Renal cortical epithelial cell (primary cell): ENCODE results near the gene PKMYT1. TPM values are rescaled to one million over a fixed set of nuclear protein-coding genes. Genes with fewer than 3 reads are reported as not detected.
"Not testable (repeated sequence)": the region's sequence is repeated elsewhere in the genome, so short reads cannot be mapped to it uniquely, and the experiment has no call there.

Experiments used
- DNase-seq: peaks from one replicate; pipeline ENCODE4 v3.0.0-alpha.2; 2011; ENCODE audit warnings: low read depth
- total RNA-seq: library from RNA; depleted of rRNA; stranded (reverse); fragments of >200 nt; gene quantifications from 2 replicates; pipeline ENCODE4 v1.2.3, GENCODE V29; 2014

The PKMYT1 gene
- total RNA-seq, 1 donor from 2014 or later, result 0.55 TPM

DNA sequence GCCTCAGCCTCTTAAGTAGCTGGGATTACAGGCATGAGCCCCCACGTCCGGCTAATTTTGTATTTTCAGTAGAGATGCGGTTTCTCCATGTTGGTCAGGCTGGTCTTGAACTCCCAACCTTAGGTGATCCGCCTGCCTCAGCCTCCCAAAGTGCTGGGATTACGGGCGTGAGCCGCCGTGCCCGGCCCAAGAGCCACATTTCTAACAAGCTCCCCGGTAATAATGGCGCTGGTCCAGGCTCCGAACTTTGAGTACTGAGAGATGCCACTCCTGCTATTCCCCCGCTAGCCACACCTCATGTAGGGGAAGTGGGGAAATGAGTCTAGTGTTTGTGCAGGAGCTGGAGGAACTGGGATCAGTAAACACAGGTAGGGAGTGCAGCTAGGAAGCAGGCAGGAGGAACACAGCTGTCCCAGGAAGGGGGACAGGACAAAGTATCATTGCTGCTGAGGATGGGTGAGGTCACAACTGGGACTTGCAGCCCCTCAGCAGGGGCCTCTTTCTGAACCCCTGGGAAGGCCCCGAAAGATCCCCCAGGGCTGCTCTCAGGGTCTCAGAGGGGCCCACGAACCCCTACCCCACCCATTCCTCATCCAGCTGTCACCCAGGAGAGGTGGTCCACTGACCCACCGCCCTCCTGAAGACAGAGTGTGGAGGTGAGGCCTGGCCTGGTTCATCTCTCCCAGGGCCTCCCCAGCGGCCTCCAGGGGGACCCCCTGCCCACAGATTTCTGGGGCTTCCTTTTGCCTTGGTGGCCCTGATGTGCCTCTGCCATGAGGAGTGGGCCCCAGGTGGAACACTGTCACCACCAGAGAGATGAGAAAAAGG lies 19.8 kb downstream of the PKMYT1 start:
- no peak for DNase-seq

DNA sequence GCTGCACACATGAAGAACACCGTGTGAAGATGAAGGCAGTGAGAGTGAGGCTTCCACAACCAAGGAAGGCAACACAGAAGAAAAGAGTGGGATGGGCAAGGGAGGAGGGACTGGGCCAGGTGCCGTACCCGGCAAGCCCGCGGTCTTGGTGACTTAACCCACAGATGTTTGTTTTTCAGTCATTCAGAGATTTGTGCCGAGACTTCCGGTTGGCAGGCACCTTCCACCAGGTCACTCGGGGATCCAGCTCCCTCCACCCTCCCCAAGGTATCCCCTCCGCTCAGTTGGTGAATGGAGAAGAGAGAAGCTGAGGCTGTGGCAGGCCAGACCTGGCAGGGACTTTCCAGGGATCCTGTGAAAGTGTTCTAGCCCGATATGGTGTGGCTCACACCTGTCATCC lies 21.0 kb downstream of the PKMYT1 start:
- no peak for DNase-seq

DNA sequence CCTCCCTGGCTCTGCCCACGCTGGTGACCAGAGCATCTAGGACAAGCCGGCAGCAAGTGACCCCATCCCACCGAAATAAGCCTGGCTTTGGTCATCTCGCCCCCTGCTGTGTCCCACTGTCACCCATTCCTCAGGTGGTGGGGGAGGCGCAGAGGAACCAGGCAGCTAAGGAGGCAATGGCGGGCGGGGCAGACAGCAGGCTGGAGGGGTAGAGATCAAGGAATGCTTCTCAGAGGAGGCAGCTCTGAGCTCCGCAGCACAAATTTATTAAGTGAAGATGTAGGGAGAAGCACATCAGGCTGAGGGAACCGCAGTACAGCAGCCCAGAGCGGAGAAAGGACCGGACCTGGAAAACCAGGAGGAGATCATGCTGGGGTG lies 23.7 kb downstream of the PKMYT1 start:
- no peak for DNase-seq

DNA sequence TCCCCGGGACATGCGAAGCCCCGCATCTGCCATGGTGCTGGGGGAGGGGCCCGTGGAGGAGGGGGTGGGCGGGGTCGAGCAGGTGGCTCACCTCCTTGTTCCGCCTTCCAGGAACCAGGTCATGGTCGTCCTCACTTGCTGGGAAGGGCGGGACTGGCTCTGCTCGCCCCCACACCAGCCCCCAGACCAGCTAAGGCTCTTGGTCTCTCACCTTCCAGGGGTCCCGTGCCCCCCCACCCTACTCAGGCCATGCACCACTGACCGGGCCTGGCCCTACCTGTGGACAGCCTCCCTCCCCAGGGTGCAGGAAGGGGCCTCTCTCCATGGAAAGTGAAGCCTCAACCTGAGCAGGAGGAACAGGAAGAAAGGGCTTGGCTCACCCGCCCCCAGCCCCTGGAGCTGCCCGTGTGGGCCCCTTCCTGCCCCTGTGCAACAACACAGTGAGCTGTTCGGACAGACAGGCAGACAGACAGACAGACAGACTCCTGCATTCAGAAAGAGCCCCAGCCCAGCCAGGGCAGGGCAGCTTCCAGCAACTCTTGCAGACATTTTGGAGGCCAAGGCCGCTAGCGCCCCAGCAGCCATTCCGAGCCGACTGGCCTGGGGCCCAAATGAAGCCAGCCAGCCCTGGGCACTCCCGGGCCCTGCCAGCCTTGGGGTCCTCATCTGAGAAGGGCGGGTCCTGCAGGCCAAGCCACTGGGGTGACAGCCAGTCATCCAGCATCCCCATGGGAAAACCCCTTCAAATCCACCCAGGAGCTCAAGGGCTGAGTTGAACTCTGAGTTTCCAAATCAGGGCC lies 24.3 kb downstream of the PKMYT1 start:
- DNase-seq, result no peak

DNA sequence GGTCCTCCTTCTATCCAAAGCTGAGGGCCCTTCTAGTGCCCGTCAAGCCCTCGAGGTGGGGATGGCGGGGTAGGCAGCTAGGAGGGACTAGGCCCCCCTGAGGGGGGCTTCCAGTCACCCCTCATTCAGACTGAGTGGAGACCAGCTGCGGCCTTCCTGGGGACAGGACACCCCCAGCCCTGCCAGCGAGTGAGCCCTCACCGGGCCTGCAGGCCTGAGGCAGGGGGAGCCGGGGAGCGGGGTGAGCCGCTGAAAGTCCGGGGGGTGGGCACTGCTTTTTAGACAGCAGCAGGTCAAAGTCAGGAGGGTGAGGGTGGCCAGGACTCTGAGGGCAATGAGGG lies 24.8 kb downstream of the PKMYT1 start:
- DNase-seq, result no peak

DNA sequence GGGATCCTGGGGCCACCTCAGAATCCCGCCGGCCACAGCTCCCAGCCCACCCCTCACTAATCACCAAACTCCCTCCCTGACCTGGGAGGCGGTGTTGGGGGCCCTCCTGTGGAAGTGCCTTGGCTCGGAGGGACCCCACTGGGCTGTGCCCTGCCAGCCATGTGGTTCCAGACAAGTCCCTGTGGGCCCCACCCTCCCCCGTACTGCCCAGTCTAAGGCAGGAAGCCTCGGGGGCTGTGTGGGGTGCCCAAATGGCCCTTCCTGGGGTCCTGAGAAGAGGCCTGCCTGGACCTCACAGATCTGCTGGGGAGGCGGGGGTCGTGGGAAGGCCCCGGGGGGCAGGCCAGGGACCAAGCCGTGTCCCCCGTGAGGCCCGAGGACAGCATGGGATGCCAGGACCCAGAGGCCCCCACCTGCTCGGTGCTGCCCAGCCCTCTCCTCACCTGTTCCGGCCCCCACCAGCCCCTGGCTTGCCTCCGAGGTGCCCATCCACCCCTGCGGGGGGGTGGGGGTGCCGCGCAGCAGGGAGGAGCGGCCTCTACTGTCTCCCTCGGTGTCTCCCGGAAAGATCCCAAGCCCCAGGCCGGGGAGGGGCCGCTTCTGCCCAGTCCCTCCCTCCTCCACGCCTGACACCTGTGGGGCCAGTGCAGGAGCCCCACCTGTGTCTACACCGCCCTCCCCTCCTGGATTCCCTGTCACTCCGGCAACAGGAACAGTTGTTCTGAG lies 25.4 kb downstream of the PKMYT1 start:
- no peak for DNase-seq

DNA sequence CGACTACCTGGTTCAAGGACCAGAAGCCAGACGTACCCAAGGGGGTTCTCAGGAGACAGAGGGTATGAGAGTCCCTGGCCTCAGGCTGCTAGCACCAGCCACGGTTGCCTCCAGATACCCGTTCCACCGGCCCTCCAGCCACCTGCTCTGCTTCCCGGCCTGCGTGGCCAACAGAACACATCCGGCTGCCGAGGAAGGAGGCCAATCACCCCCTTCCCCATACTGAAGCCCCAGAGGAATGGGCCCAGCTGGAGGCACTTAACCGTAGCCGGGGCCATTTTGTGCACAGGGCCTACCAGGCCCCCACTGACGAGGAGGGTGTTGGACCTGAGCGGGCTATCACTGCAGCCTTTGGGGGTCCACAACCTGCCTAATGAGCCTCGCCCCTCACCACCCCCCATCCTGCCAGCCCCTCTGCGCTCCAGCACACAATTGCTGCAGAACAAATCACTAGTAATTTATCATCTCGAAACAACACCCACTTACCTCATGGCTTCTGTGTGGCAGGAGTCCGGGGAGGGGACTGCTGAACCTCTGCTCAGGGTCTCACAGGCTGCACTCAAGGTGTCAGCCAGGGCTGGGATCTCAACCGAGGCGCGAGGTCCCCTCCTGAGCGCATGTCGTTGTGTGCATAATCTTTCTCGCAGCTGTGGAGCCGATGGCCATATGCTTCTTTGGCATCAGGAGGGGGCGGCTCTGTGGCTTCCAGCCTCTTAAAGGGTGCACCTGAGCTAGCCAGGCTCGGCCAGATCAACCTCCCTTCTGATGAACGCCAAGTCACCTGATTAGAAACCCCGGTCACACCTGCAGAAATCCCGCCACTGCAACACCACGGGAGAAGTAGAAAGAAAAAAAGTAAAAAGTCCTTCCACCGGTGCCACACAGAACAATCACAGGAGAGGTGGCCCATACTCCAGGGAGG lies 26.3 kb downstream of the PKMYT1 start:
- no peak for DNase-seq

DNA sequence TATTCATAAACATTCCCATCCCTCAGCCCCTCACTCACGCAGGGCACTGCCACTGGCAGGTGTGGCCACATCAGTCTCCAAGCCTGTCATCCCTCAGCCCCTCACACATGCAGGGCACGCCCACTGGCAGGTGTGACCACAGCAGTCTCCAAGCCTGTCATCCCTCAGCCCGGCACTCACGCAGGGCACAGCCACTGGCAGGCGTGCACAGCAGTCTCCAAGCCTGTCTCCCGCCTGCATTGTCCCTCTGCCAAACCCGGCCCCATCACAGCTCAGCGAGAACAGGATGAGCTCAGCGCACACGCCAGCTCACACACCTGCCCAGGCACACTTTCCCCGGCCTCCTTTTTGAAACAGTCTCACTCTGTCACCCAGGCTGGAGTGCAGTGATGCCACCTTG lies 27.6 kb downstream of the PKMYT1 start:
- DNase-seq, result no peak

DNA sequence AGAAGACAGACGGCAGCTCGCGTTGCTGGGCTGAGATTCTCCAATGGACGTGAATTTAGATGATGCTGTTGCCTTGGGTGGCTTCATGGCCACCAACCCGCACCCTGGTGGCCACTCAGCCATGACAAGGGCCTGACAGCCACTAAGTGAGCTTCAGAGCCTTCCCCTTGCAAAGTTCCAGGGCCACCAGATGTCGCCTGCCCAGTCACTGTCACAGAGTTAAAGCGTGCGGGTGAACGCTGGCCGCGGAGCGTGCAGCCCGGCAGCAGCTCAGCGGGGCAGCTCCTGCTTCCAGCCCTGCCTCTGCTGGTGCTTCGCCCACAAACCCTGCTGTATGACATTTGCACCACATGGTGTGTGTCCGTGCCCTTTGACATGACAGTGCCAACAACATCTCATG lies 29.5 kb downstream of the PKMYT1 start:
- no peak for DNase-seq

DNA sequence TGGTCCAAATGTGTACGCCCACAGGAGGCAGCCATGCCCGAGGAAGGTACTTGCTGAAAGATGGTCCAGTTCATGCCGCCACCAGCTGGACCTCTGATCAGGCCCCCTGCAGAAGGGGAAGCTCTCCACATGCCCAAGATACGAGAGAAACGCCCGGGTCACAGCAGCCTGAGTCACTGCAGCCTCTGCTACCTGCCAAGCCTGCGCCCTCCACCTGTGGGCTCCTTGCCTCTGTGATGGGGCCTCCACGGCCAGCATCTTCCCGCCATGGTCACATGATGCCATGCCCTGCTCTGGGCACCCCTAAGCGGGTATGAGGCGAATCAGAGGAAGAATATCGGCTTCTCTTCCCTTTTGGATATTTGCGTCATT lies 29.9 kb downstream of the PKMYT1 start:
- DNase-seq, result no peak

DNA sequence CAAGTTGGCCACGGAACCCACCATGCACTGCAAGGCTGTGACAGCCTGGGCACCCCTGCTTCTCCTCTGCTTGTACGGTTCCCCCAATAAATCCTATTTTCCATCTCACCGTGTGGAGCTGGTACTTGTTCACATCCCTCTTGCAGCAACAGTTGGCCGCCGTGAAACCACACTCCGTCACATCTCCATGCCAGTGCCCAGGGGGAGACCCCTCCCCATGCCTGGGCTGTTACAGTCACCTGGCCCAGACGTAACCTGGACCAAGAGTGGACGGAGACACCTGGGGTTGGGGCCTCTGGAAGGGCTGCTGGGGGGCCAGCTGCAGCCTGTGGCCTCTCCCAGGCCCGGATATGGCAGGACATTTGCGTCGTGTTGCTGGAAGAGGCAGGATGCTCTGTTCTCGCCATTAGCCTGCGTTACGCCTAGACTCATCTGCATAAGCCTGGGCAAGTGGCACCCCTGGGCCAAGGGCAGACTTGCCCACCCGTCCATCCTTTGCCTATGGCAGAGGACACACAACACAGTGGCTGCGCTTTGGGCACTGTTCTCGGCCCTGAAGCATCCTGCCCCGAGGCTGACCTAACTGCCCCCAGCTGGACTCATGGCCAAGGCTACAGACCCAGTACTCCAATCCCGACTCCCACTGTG lies 30.4 kb downstream of the PKMYT1 start:
- no peak for DNase-seq

DNA sequence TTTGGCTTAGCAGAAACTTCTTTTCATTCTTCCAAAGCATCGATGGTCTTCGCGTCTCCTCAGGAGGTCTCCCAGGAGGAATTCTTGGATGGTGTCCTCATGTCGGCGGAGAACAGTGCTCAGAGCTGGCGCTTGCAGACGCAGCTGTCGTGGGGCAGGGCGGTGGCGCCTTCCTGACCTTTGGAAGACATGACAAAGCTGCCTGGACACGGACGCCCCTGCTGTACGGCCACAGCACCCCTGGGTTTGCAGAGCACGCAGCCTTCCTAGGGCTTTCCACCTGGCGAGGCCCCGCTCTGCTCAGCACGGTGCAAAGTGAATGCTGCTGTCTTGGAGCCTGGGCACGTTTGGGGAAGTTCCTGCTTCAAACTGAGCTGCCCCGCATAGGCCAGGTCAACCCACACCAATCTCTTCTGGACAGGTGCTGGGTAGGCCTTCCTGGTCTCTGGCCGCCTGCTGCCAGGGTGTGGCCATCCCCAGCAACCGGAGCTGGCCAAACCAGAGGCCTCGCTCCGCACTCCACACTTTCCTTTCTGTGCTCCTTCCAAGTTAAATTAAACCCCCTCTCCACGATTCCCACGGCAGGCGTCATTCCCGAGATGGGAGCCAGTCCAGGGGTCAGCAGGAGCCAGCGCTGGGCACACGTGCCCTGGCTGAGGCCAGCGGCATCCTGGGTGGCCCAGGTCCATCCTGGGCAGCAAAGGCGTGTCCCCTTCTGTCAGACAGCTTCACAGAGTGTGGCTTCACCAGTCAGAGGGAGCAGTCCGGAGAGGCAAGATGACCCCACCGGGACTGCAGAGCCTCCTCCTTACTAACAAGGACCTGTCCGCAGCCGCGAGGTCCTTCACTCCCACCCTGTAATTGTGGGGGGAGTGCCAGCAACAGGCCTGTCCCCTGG lies 31.2 kb downstream of the PKMYT1 start:
- DNase-seq, result no peak

DNA sequence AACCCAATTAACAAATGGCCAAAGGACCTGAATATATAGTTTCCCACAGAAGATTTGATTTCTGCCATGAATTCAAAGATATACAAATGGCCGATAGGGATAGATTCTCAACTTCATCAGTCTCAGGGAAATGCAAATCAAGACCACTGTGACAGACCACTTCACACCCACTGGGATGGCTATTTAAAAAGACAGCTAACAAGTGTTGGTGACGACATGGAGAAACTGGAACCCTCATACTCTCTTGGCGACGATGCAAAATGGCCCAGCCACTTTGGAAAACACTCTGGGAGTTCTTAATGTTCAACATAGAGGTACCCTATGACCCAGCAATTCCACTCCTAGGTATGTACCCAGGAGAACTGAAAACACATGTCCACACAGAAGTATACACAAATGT lies 33.6 kb downstream of the PKMYT1 start:
- no peak for DNase-seq

DNA sequence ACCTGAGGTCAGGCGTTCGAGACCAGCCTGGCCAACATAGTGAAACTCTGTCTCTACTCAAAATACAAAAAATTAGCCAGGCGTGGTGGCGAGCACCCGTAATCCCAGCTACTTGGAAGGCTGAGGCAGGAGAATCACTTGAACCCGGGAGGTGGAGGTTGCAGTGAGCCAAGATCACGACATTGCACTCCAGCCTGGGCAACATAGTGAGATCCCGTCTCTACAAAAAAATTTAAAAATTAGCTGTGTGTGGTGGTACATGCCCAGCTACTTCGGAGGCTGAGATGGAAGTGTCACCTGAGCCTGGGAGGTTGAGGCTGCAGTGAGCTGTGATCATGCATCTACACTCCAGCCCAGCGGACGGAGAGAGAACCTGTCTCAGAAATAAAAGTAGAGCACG lies 36.5 kb downstream of the PKMYT1 start:
- not testable (repeated sequence) for DNase-seq

DNA sequence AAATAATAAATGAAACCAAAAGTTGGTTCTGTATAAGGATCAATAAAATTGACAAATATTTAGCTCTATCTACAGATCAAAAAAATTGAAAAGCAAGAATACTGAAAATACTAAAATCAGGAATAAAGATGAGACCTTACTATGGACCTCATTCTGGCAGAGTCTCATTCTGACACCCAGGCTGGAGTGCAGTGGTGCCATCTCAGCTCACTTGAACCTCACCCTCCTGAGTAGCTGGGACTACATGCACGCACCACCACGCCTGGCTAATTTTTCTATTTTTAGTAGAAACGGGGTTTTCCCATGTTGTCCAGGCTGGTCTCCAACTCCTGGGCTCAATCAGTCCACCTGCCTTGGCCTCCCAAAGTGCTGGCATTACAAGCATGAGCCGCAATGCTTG lies 38.2 kb downstream of the PKMYT1 start:
- DNase-seq, result no peak

DNA sequence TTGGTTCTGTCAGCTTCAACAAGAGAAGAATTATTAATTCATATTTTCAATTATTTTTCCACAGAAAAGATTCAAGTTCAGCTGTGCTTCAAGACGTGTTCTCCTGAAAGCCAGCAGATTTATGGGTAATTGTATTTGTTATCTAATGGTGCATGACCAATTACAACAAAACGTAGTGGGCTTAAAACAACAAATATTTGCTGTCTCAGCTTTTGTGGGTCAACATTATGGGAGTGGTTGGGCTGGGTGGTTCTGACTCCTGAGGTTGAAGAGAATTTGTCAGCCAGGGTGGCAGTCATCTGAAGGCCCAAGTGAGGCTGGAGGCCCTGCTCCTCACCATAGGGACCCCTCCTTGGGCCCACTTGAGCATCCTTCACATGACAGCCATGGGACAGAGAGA lies 40.3 kb downstream of the PKMYT1 start:
- DNase-seq, result no peak

DNA sequence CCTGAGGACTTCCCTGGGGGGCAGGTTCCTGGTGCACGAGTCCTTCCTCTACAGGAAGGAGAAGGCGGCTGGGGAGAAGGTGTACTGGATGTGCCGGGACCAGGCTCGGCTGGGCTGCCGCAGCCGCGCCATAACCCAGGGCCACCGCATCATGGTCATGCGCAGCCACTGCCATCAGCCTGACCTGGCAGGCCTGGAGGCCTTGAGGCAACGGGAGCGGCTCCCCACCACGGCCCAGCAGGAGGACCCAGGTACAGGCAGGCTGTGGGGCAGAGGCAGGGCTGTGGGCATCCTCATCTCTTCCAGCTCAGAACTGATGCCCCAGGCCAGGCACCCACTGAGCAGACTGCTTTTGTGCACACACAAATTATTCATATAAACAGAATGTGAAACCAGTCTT lies 42.0 kb downstream of the PKMYT1 start:
- DNase-seq, result no peak

DNA sequence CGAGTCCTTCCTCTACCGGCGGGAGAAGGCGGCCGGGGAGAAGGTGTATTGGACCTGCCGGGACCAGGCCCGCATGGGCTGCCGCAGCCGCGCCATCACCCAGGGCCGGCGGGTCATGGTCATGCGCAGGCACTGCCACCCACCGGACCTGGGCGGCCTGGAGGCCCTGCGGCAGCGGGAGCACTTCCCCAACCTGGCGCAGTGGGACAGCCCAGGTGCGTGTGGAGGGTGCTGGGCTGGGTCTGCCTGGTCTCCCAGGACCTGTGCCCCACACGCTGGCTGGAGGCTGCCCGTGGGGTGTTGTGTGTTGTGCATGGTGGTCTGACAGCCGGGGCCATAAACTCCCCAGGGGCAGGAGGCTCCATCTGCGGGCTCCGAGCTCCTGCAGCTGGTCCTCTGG lies 43.1 kb downstream of the PKMYT1 start:
- DNase-seq, result no peak

DNA sequence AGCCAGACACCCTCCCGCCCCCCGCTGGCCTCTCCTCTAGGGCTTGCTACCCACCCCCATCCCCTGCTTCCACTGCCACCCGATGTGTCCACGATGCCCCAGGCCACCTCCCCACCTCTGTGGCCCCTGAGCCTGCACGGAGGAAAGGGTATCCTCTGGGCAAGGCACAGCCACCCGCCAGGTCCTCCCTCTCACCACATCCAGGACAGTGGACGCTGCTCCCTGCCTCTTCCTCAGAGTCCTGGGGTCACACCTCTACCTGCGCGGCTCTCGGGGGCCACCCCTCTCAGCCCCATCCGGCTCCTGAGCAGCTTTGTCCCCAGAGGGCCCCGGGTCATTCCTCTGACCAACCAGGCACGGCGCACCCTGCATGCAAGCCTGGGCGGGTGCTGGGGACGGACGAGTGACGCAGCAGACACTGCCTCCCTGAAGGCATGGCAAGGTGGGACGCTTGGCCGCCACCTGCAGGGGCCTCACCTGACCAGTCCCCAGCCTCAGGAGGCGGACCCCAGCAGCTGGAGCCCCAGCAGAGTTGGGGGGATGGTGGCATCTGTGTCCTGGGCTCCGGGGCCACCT lies 43.7 kb downstream of the PKMYT1 start:
- no peak for DNase-seq

DNA sequence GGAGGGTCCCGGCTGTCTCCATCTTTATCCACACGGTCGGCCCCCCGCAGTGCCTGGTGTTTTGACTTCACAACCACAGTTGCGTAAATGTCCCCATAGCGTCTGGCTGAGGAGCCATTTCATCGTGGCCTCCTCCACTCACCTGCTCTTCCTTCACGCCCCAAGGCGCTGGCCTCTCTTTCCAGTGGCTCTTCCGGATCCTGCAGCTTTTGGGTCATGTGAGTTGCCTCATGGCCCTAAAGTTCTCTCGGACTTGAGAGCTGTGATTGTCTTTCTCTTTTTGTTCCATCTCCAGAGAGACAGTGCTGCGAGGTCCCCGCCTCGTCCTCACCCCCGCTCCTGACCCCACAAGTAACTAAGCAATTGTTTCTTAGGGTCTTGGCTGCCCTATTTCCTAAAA lies 45.8 kb downstream of the PKMYT1 start:
- DNase-seq, result no peak
